GM23338 (cell line): ENCODE results near the gene CHST2. TPM values are rescaled to one million over a fixed set of nuclear protein-coding genes. Genes with fewer than 3 reads are reported as not detected.

ENCODE experiments used
- ATAC-seq: fragments of 200-7000 bp; cut with Tn5 transposase; 3 replicates; pipeline ENCODE4 v1.9.1; 2020
- DNase-seq: peaks from one replicate; pipeline ENCODE4 v3.0.0-alpha.2; 2015; ENCODE audit warnings: low spot score
- H2AFZ ChIP-seq: fragments of 200-600 bp; sonication (generic); 2 replicates; pipeline ENCODE4 v1.8.0; 2016; ENCODE audit warnings: antibody characterized with exemption, mild to moderate bottlenecking, moderate library complexity
- H3F3A ChIP-seq: fragments of 200-600 bp; sonication (generic); replicated peaks from 2 replicates; pipeline ENCODE4 v1.8.0; 2017; ENCODE audit warnings: antibody characterized with exemption, mixed run types, low read depth
- H3K27ac ChIP-seq: fragments of 200-600 bp; sonication (generic); 2 replicates; pipeline ENCODE4 v1.6.1; 2016; ENCODE audit warnings: low read depth
- H3K27me3 ChIP-seq: fragments of 200-600 bp; sonication (generic); 2 replicates; pipeline ENCODE4 v1.8.0; 2016; ENCODE audit warnings: mild to moderate bottlenecking, mixed run types, moderate library complexity; ENCODE audit not compliant: insufficient read depth
- H3K36me3 ChIP-seq: fragments of 200-600 bp; sonication (generic); 2 replicates; pipeline ENCODE4 v1.8.0; 2016; ENCODE audit warnings: mild to moderate bottlenecking; ENCODE audit not compliant: insufficient read depth
- H3K4me1 ChIP-seq: fragments of 200-600 bp; sonication (generic); 2 replicates; pipeline ENCODE4 v1.8.0; 2016; ENCODE audit warnings: mild to moderate bottlenecking, moderate library complexity; ENCODE audit not compliant: insufficient read depth
- H3K4me2 ChIP-seq: fragments of 200-600 bp; sonication (generic); 2 replicates; pipeline ENCODE4 v1.7.1; 2017; ENCODE audit warnings: mixed run types
- H3K4me3 ChIP-seq: fragments of 200-600 bp; sonication (generic); 2 replicates; pipeline ENCODE4 v1.6.1; 2016; ENCODE audit warnings: mixed run types
- H3K79me2 ChIP-seq: fragments of 200-600 bp; sonication (generic); replicated peaks from 2 replicates; pipeline ENCODE4 v1.8.0; 2017; ENCODE audit warnings: mild to moderate bottlenecking; ENCODE audit not compliant: insufficient read depth
- H3K9me2 ChIP-seq: fragments of 200-600 bp; sonication (generic); 2 replicates; pipeline ENCODE4 v1.8.0; 2017; ENCODE audit not compliant: insufficient read depth
- H4K20me1 ChIP-seq: fragments of 200-600 bp; sonication (generic); replicated peaks from 2 replicates; pipeline ENCODE4 v1.8.0; 2017; ENCODE audit warnings: mild to moderate bottlenecking; ENCODE audit not compliant: insufficient read depth
- H3K27ac Mint-ChIP-seq: 2 replicates; pipeline ENCODE4 v1.8.0; 2020; ENCODE audit warnings: inconsistent platforms, mild to moderate bottlenecking, moderate library complexity, mixed read lengths
- H3K27me3 Mint-ChIP-seq: 3 replicates; pipeline ENCODE4 v1.8.0; 2022; ENCODE audit warnings: low read depth, mild to moderate bottlenecking, moderate library complexity, mixed read lengths, inconsistent platforms; ENCODE audit not compliant: insufficient read depth, poor library complexity
- H3K36me3 Mint-ChIP-seq: 3 replicates; pipeline ENCODE4 v1.8.0; 2021; ENCODE audit warnings: low read depth, mild to moderate bottlenecking, inconsistent platforms, moderate library complexity, mixed read lengths
- H3K4me1 Mint-ChIP-seq: 3 replicates; pipeline ENCODE4 v1.8.0; 2020; ENCODE audit warnings: mild to moderate bottlenecking, inconsistent platforms, mixed read lengths
- H3K4me3 Mint-ChIP-seq: 3 replicates; pipeline ENCODE4 v1.8.0; 2021; ENCODE audit warnings: moderate library complexity, mild to moderate bottlenecking, inconsistent platforms, mixed read lengths
- H3K9me3 Mint-ChIP-seq: 3 replicates; pipeline ENCODE4 v1.8.0; 2020; ENCODE audit warnings: moderate library complexity, mild to moderate bottlenecking, inconsistent platforms, mixed read lengths
- ETS1 ChIP-seq: IDR thresholded peaks from 2 replicates; pipeline ENCODE4 v1.6.1; 2016; ENCODE audit warnings: antibody characterized with exemption
- EZH2 ChIP-seq: fragments of 200-600 bp; sonication (generic); IDR thresholded peaks from one replicate; pipeline ENCODE4 v1.8.0; 2017; ENCODE audit warnings: antibody characterized with exemption, mild to moderate bottlenecking, low read depth; ENCODE audit not compliant: unreplicated experiment
- JUNB ChIP-seq: IDR thresholded peaks from one replicate; pipeline ENCODE4 v1.6.1; 2016; ENCODE audit warnings: antibody characterized with exemption; ENCODE audit not compliant: unreplicated experiment
- POLR2AphosphoS5 ChIP-seq: IDR thresholded peaks from 2 replicates; pipeline ENCODE4 v1.6.1; 2016; ENCODE audit warnings: antibody characterized with exemption, low read depth
- ZNF114 ChIP-seq: fragments of 250-450 bp; sonication (Bioruptor Pico); IDR thresholded peaks from 2 replicates; pipeline ENCODE4 v1.5.0; 2020; ENCODE audit warnings: mild to moderate bottlenecking, moderate library complexity
- ZNF462 ChIP-seq: fragments of 250-450 bp; sonication (Bioruptor Pico); IDR thresholded peaks from 2 replicates; pipeline ENCODE4 v1.5.0; 2020; ENCODE audit warnings: mild to moderate bottlenecking, moderate library complexity
- polyA plus RNA-seq: library from polyadenylated mRNA; unstranded; fragments of >200 nt; fragmentation: Nextera tagmentation; extraction: Ambion mirVana; gene quantifications from 2 replicates; pipeline ENCODE4 v1.2.1, GENCODE V29; 2016
- total RNA-seq: library from RNA; depleted of rRNA; stranded (reverse); fragments of >200 nt; shearing (Covaris generic); gene quantifications from 2 replicates; pipeline ENCODE4 v1.2.3, GENCODE V29; 2014
- TF ChIP-seq, protein P1 (sequence below), 2 experiments: fragments of 200-600 bp in 1 of 2; sonication (generic) in 1 of 2; conservative IDR thresholded peaks; 2 replicates each; pipeline versions ENCODE4 v1.5.1 to v1.6.1; 2016 to 2017; ENCODE audit warnings: antibody characterized with exemption in 2 of 2, low read depth in 2 of 2, mild to moderate bottlenecking in 2 of 2, moderate library complexity in 1 of 2

CHST2 gene
- total and polyA plus RNA-seq, 2 experiments from 2014 or later, result 4.1 to 28.3 TPM

DNA sequence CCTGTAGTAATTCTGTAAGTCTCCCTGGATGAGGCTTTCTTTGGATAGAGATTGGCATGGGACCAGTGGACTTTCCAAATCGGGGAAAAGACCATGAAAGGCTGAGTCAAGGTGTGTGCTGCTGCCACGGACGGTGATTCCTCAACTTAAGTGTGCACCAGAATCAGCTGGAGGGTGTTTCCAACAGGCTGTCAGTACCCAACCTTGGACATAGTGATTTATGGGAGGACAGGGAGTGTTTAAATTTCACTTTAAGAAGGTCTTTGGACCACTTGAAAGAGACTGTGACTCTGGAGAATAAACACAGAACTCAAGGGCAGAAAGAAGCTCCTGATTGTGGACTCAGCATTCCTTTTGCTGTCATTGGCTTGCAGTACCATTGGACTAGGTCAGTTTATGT, 20.4 kb upstream of the CHST2 start (continued):
- no peak for TF ChIP-seq ETS1
- TF ChIP-seq POLR2AphosphoS5, result no peak
- no peak for TF ChIP-seq JUNB
- TF ChIP-seq ZNF462 (CRISPR knock-in tag), result no peak

- Mint-ChIP-seq H3K4me1 (peaks cover 3% of the 10 kb centered on the region; the same call in 1 of the 3 replicates), H3K36me3 (peaks cover 19% of the 10 kb centered on the region), H3K4me3 (no peak overlapping the region), H3K9me3 (peaks cover 43% of the 10 kb centered on the region), H3K27me3 (no peaks in the 10 kb centered on the region), H3K27ac (no peak overlapping the region)
- no peaks in the 10 kb centered on the region for H3K27me3 ChIP-seq
- no peak overlapping the region for H2AFZ ChIP-seq
- H3K4me3 ChIP-seq, result no peak overlapping the region
- no peak for ATAC-seq
- H3K27ac ChIP-seq, result no peak overlapping the region
- DNase-seq, result no peak
- H3K79me2 ChIP-seq, result no peaks in the 10 kb centered on the region
- H3F3A ChIP-seq, result no peaks in the 10 kb centered on the region
- H4K20me1 ChIP-seq, result no peaks in the 10 kb centered on the region
- H3K4me1 ChIP-seq, result no peaks in the 10 kb centered on the region
- H3K4me2 ChIP-seq, result no peak overlapping the region
- H3K36me3 ChIP-seq, result no peaks in the 10 kb centered on the region
- no peaks in the 10 kb centered on the region for H3K9me2 ChIP-seq
- TF ChIP-seq ETS1 (no peak), ZNF114 (CRISPR knock-in tag) (no peak), EZH2 (no peak)
- TF ChIP-seq, protein P1, sequence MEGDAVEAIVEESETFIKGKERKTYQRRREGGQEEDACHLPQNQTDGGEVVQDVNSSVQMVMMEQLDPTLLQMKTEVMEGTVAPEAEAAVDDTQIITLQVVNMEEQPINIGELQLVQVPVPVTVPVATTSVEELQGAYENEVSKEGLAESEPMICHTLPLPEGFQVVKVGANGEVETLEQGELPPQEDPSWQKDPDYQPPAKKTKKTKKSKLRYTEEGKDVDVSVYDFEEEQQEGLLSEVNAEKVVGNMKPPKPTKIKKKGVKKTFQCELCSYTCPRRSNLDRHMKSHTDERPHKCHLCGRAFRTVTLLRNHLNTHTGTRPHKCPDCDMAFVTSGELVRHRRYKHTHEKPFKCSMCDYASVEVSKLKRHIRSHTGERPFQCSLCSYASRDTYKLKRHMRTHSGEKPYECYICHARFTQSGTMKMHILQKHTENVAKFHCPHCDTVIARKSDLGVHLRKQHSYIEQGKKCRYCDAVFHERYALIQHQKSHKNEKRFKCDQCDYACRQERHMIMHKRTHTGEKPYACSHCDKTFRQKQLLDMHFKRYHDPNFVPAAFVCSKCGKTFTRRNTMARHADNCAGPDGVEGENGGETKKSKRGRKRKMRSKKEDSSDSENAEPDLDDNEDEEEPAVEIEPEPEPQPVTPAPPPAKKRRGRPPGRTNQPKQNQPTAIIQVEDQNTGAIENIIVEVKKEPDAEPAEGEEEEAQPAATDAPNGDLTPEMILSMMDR (conservative IDR thresholded peaks at IDR 0.05; ENCODE audit: low read depth in 2 of 2), result no peak
Measured at GRCh38 chr3:143099690-143100089, 19.9 kb upstream of the CHST2 start.
